Measurements from ENCODE around the gene PRSS36.
"Not testable (repeated sequence)": the region's sequence is repeated elsewhere in the genome, so short reads cannot be mapped to it uniquely, and the experiment has no call there.

PRSS36 gene

GRCh38 chr16:31183432-31184428 lies 33.9 kb upstream of the PRSS36 start:
- DNase-seq = no peak

- no peak for DNase-seq
These were observed 32.5 kb upstream of the PRSS36 start for GRCh38 chr16:31182391-31182790.

- no peak for DNase-seq
These were observed 31.4 kb upstream of the PRSS36 start for GRCh38 chr16:31181102-31181830.

- peak; percentile 21 for DNase-seq
These were observed 30.0 kb upstream of the PRSS36 start, which contains the start of gene FUS for GRCh38 chr16:31179747-31180459. Gene FUS, plus strand, starts transcription at chr16:31180139. Its CDS starts 76 bp downstream, at chr16:31180215.

GRCh38 chr16:31179219-31179746 lies 29.4 kb upstream of the PRSS36 start:
- no peak for DNase-seq

GRCh38 chr16:31177136-31177535 lies 27.3 kb upstream of the PRSS36 start:
- peak; percentile 43 for DNase-seq

- not testable (repeated sequence) for DNase-seq
These were observed 20.2 kb upstream of the PRSS36 start for GRCh38 chr16:31170048-31170447.

GRCh38 chr16:31168848-31169247 lies 19.0 kb upstream of the PRSS36 start:
- DNase-seq = no peak

GRCh38 chr16:31167315-31167714 lies 17.4 kb upstream of the PRSS36 start:
- DNase-seq = no peak

- no peak for DNase-seq
These were observed 7.3 kb upstream of the PRSS36 start for GRCh38 chr16:31157136-31157535.

GRCh38 chr16:31150976-31151375 lies 1.1 kb upstream of the PRSS36 start:
- not testable (repeated sequence) for DNase-seq

GRCh38 chr16:31149332-31149731 lies 534 bp downstream of the PRSS36 start:
- DNase-seq = no peak

GRCh38 chr16:31148896-31149295 lies 970 bp downstream of the PRSS36 start:
- no peak for DNase-seq

GRCh38 chr16:31148281-31148728 lies 1.6 kb downstream of the PRSS36 start:
- DNase-seq = no peak

- DNase-seq = no peak
These were observed 2.3 kb downstream of the PRSS36 start for GRCh38 chr16:31147574-31147973.

GRCh38 chr16:31145398-31145990 lies 4.4 kb downstream of the PRSS36 start:
- DNase-seq = no peak

GRCh38 chr16:31144418-31144817 lies 5.4 kb downstream of the PRSS36 start:
- not testable (repeated sequence) for DNase-seq

- no peak for DNase-seq
These were observed 6.1 kb downstream of the PRSS36 start for GRCh38 chr16:31143694-31144148.

GRCh38 chr16:31143011-31143693 lies 6.7 kb downstream of the PRSS36 start:
- no peak for DNase-seq

- DNase-seq = peak; percentile 78
These were observed 7.5 kb downstream of the PRSS36 start for GRCh38 chr16:31142109-31143010.
